Glutamatergic neuron (in vitro differentiated cells): ENCODE data around the gene COMMD7. TPM values are rescaled to one million over a fixed set of nuclear protein-coding genes. Genes with fewer than 3 reads are reported as not detected.

ENCODE experiments used
- DNase-seq: peaks from one replicate; pipeline ENCODE4 v3.0.0; 2022
- H3K27ac Mint-ChIP-seq: one replicate; pipeline ENCODE4 v1.8.0; 2020; ENCODE audit warnings: mild to moderate bottlenecking, mixed read lengths, inconsistent platforms; ENCODE audit not compliant: unreplicated experiment
- H3K27me3 Mint-ChIP-seq: one replicate; pipeline ENCODE4 v1.8.0; 2020; ENCODE audit warnings: mild to moderate bottlenecking, moderate library complexity, mixed read lengths, inconsistent platforms; ENCODE audit not compliant: unreplicated experiment
- H3K36me3 Mint-ChIP-seq: one replicate; pipeline ENCODE4 v1.8.0; 2020; ENCODE audit warnings: mild to moderate bottlenecking, mixed read lengths, inconsistent platforms; ENCODE audit not compliant: unreplicated experiment
- H3K4me1 Mint-ChIP-seq: one replicate; pipeline ENCODE4 v1.8.0; 2020; ENCODE audit warnings: mild to moderate bottlenecking, low read depth, mixed read lengths, inconsistent platforms; ENCODE audit not compliant: unreplicated experiment
- H3K4me3 Mint-ChIP-seq: one replicate; pipeline ENCODE4 v1.8.0; 2020; ENCODE audit warnings: mild to moderate bottlenecking, mixed read lengths, inconsistent platforms; ENCODE audit not compliant: unreplicated experiment
- H3K9me3 Mint-ChIP-seq: one replicate; pipeline ENCODE4 v1.8.0; 2020; ENCODE audit warnings: mild to moderate bottlenecking, moderate library complexity, mixed read lengths, inconsistent platforms; ENCODE audit not compliant: unreplicated experiment
- total RNA-seq: library from RNA; stranded (reverse); fragmentation: NEBNext Ultra II Directional; extraction: Animal tissue kit (Norgen Biotek cat#: 25700); gene quantifications from one replicate; pipeline ENCODE4 v1.2.1, GENCODE V29; 2021; ENCODE audit not compliant: unreplicated experiment
- TF ChIP-seq, protein P1 (sequence below): fragments of 200-600 bp; sonication (generic); IDR thresholded peaks from one replicate; pipeline ENCODE4 v1.5.0; 2021; ENCODE audit not compliant: partially characterized antibody, unreplicated experiment

The COMMD7 gene
- total RNA-seq, 1 donor from 2014 or later = 71.5 TPM

DNA sequence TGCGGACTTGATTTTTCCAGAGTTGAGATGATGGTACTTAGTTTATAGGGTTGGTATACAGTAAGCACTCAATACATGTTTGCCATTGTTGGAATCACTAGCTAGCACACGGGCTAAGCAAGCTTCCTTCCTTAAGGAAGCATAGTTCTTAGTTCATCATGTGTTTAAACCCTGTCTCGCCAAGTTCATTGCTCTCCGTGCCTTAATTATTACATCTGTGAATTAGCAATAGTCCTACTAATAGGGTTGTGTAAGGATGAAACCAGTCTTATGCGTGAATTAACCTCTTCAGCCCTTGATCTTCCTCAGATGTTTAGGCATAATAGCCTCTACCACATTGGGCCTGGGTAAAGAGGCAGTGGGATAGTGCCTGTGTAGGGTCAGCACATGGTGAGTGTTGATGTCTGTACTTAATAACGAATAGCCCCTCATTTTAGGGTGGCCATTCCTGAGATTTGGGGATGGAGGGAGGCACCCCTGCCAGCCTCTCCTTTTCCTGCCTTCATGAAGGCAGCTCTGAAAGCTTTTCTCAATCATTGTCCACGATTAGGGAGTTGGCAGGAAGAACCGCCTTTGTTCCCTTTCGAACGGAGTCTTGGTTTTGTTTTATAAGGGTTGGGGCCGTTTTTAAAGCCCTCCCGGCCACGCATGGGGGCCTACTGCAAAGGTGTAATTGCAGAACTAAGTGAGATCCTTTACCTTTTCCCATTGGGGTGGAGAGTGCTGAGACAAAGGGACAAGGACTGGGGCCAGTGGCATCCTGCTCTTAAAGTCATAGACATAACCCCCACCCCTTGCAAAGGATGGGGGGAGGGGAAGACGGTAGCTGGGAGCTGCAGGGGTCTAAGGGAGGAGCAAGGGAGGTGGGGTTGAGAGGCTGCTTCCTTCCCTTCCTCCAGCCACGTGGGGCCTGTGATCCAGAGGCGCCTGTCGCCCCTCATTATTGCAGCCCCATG lies 21.0 kb upstream of the COMMD7 start:
- Mint-ChIP-seq H3K27ac (peak overlapping the region; percentile 85), H3K36me3 (no peaks in the 10 kb centered on the region), H3K4me3 (peak overlapping the region; percentile 98), H3K4me1 (peaks cover 13% of the 10 kb centered on the region), H3K27me3 (peaks cover 19% of the 10 kb centered on the region), H3K9me3 (peaks cover 15% of the 10 kb centered on the region)
- TF ChIP-seq, protein P1, sequence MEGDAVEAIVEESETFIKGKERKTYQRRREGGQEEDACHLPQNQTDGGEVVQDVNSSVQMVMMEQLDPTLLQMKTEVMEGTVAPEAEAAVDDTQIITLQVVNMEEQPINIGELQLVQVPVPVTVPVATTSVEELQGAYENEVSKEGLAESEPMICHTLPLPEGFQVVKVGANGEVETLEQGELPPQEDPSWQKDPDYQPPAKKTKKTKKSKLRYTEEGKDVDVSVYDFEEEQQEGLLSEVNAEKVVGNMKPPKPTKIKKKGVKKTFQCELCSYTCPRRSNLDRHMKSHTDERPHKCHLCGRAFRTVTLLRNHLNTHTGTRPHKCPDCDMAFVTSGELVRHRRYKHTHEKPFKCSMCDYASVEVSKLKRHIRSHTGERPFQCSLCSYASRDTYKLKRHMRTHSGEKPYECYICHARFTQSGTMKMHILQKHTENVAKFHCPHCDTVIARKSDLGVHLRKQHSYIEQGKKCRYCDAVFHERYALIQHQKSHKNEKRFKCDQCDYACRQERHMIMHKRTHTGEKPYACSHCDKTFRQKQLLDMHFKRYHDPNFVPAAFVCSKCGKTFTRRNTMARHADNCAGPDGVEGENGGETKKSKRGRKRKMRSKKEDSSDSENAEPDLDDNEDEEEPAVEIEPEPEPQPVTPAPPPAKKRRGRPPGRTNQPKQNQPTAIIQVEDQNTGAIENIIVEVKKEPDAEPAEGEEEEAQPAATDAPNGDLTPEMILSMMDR = no peak
- peak; percentile 45 for DNase-seq

GRCh38 chr20:32763202-32764004 lies 20.1 kb upstream of the COMMD7 start:
- H3K4me3 Mint-ChIP-seq = peak overlapping the region; percentile 98
- H3K4me1 Mint-ChIP-seq = peaks cover 13% of the 10 kb centered on the region
- no peaks in the 10 kb centered on the region for H3K36me3 Mint-ChIP-seq
- peak; percentile 48 for DNase-seq
- H3K27me3 Mint-ChIP-seq = peaks cover 19% of the 10 kb centered on the region
- H3K27ac Mint-ChIP-seq = peak overlapping the region; percentile 64
- TF ChIP-seq, protein P1 = no peak
- H3K9me3 Mint-ChIP-seq = peaks cover 13% of the 10 kb centered on the region

- peaks cover 13% of the 10 kb centered on the region for H3K9me3 Mint-ChIP-seq
- peaks cover 19% of the 10 kb centered on the region for H3K27me3 Mint-ChIP-seq
- peak overlapping the region; percentile 98 for H3K4me3 Mint-ChIP-seq
- peak; percentile 71 for DNase-seq
- peaks cover 13% of the 10 kb centered on the region for H3K4me1 Mint-ChIP-seq
- H3K36me3 Mint-ChIP-seq = no peaks in the 10 kb centered on the region
- peak overlapping the region; percentile 64 for H3K27ac Mint-ChIP-seq
- TF ChIP-seq, protein P1 = no peak
Observed at GRCh38 chr20:32762754-32763201, 19.5 kb upstream of the COMMD7 start.

DNA sequence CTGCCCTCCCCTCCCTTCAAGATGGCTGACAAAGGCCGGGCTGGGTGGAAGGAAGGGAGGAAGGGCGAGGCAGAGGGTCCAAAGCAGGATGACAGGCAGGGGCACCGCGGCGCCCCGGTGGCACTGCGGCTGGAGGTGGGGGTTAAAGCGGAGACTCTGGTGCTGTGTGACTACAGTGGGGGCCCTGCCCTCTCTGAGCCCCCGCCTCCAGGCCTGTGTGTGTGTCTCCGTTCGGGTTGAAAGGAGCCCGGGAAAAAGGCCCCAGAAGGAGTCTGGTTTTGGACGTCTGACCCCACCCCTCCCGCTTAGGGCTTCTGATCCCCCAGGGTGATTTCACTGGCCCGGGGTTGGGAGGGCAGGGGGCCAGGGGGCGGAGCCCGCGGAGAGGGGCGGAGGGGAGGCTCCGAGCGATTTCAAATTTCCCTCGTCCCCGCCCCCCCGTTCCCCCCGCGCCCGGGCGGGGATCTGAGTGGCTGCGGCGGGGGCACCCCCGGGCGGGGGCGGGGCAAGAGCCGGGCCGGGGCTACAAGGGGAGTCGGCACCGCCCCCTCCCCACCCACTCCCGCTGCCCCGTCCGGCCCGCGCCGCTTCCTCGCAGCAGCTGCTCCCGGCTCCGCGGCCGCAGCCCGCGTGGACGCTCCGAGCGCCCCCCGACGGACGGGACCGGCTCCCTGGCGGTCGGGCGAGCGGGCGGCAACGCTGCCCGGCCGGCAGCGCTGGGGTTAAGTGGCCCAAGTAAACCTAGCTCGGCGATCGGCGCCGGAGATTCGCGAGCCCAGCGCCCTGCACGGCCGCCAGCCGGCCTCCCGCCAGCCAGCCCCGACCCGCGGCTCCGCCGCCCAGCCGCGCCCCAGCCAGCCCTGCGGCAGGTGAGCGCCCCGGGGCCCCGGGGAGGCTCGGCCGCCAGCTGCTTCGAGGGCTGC lies 18.8 kb upstream of the COMMD7 start, which contains the start of gene DNMT3B:
Gene DNMT3B (plus strand): TSS at position 555 of the 923 bp plus-strand sequence. CDS start 17,939 bp downstream, outside the sequence.
- Mint-ChIP-seq H3K9me3 (peaks cover 13% of the 10 kb centered on the region), H3K36me3 (no peaks in the 10 kb centered on the region), H3K27me3 (peaks cover 19% of the 10 kb centered on the region), H3K27ac (peak within 1 kb of the TSS; percentile 64), H3K4me1 (peaks cover 13% of the 10 kb centered on the region), H3K4me3 (peak within 1 kb of the TSS; percentile 98)
- TF ChIP-seq, protein P1 = no peak
- peak; percentile 96 for DNase-seq
